Smooth muscle cell (in vitro differentiated cells): ENCODE measurements around the gene DIS3L2. TPM values are rescaled to one million over a fixed set of nuclear protein-coding genes. Genes with fewer than 3 reads are reported as not detected.

Source experiments
- DNase-seq: peaks from one replicate; lab custom pipeline; 2025; ENCODE audit not compliant: unreplicated experiment; lab: John Stamatoyannopoulos, UW
- H2AFZ ChIP-seq: fragments of 200-600 bp; sonication (generic); 2 replicates; pipeline ENCODE4 v1.6.0; 2016; ENCODE audit warnings: antibody characterized with exemption, low read depth, mild to moderate bottlenecking
- H3F3A ChIP-seq: fragments of 200-600 bp; sonication (generic); 2 replicates; pipeline ENCODE4 v1.6.0; 2017; ENCODE audit warnings: antibody characterized with exemption, low read depth
- H3K27ac ChIP-seq: fragments of 200-600 bp; sonication (generic); 2 replicates; pipeline ENCODE4 v1.5.1; 2016; ENCODE audit warnings: low read depth, mild to moderate bottlenecking
- H3K27me3 ChIP-seq: fragments of 200-600 bp; sonication (generic); 2 replicates; pipeline ENCODE4 v1.6.1; 2016; ENCODE audit warnings: low read depth, mild to moderate bottlenecking
- H3K36me3 ChIP-seq: fragments of 200-600 bp; sonication (generic); 2 replicates; pipeline ENCODE4 v1.5.1; 2016; ENCODE audit warnings: low read depth
- H3K4me1 ChIP-seq: fragments of 200-600 bp; sonication (generic); 2 replicates; pipeline ENCODE4 v1.5.1; 2016; ENCODE audit warnings: low read depth
- H3K4me2 ChIP-seq: fragments of 200-600 bp; sonication (generic); 2 replicates; pipeline ENCODE4 v1.6.0; 2016; ENCODE audit warnings: mild to moderate bottlenecking
- H3K4me3 ChIP-seq: fragments of 200-600 bp; sonication (generic); 2 replicates; pipeline ENCODE4 v1.5.1; 2016; ENCODE audit warnings: mild to moderate bottlenecking
- H3K79me2 ChIP-seq: fragments of 200-600 bp; sonication (generic); 2 replicates; pipeline ENCODE4 v1.6.0; 2016; ENCODE audit warnings: low read depth, mild to moderate bottlenecking
- H3K9ac ChIP-seq: fragments of 200-600 bp; sonication (generic); 2 replicates; pipeline ENCODE4 v1.6.0; 2016; ENCODE audit warnings: low read depth
- H3K9me3 ChIP-seq: fragments of 200-600 bp; sonication (generic); replicated peaks from 2 replicates; pipeline ENCODE4 v1.5.1; 2016; ENCODE audit warnings: low read depth
- H4K20me1 ChIP-seq: fragments of 200-600 bp; sonication (generic); 2 replicates; pipeline ENCODE4 v1.6.0; 2016; ENCODE audit warnings: low read depth
- CTCF ChIP-seq: fragments of 200-600 bp; sonication (generic); IDR thresholded peaks from 2 replicates; pipeline ENCODE4 v1.5.1; 2017; ENCODE audit warnings: borderline replicate concordance, mild to moderate bottlenecking, antibody characterized with exemption; ENCODE audit not compliant: insufficient read depth, poor library complexity, severe bottlenecking
- WGBS: methylation state at CpG from one replicate; pipeline ENCODE4 v1.1.7; 2016; ENCODE audit warnings: low lambda C conversion rate; 5-methylcytosine and 5-hydroxymethylcytosine counted together
- polyA plus RNA-seq: library from polyadenylated mRNA; unstranded; fragments of >200 nt; fragmentation: Nextera tagmentation; extraction: Ambion mirVana; gene quantifications from 2 replicates; pipeline ENCODE4 v1.2.1, GENCODE V29; 2016
- total RNA-seq: library from RNA; depleted of rRNA; stranded (reverse); fragments of >200 nt; gene quantifications from 2 replicates; pipeline ENCODE4 v1.2.3, GENCODE V29; 2014

Gene DIS3L2
- total and polyA plus RNA-seq, 2 experiments from 2014 or later = 11.4 to 25.2 TPM

DNA sequence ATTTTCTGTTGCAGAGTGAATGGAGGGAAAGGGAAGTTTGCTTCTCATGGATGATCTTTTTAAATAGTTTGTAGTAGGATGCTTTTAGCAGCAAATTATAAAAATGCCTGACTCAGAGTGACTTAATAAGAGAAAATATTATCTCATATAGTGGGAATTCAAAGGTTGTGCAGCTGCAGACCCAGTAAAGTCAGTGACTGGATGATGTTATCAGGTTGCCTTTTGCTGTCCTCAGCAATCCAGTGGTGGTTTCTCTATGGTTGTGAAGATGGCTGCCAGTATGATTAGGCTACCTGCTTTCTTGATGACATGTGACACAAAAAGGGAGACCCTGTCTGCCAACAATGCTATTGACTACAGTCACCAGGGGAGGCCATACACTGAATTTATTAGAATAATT lies 184.8 kb downstream of the DIS3L2 start:
- Histone ChIP-seq H3K27me3 (no peaks in the 10 kb centered on the region), H3K4me2 (no peak overlapping the region), H2AFZ (no peak overlapping the region), H3K4me1 (no peaks in the 10 kb centered on the region), H3F3A (no peaks in the 10 kb centered on the region), H3K9ac (no peak overlapping the region), H3K79me2 (no peaks in the 10 kb centered on the region), H3K9me3 (no peaks in the 10 kb centered on the region), H3K27ac (no peak overlapping the region), H3K4me3 (no peak overlapping the region), H3K36me3 (no peaks in the 10 kb centered on the region), H4K20me1 (no peaks in the 10 kb centered on the region)
- DNase-seq = no peak
- TF ChIP-seq CTCF = no peak

DNA sequence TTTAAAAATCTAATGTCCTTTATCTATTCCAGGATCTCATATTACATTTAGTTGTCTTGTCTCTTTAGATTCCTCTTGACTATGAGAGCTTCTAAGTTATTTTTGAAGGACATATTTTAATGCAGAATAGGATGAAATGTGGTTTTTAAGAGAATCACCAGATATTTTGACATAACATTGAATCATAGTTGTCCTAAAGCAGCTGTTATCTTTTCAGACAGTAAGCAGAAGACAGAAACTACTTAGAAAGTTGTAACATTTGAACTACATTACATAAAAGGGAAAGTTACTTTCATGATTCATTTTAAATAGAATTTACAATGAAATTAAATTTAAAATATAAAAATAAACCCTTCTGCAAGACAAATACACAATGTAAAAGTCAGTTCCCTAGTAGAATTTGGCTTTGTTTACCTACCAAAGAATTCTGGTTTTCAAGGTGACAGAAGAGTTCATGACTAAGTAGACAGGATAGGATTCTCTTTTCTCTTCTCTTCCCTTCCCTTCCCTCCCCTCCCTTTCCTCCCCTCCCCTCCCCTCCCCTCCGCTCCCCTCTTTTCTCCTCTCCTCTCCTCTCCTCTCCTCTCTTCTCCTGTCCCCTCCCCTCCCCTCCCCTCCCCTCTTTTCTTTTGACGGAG lies 186.0 kb downstream of the DIS3L2 start:
- WGBS = no CpG with 5 or more reads among the region's 2 CpGs
- Histone ChIP-seq H3F3A (no peaks in the 10 kb centered on the region), H3K79me2 (no peaks in the 10 kb centered on the region), H3K27ac (no peak overlapping the region), H3K36me3 (no peaks in the 10 kb centered on the region), H2AFZ (no peak overlapping the region), H3K27me3 (no peaks in the 10 kb centered on the region), H3K4me2 (no peak overlapping the region), H3K9me3 (no peaks in the 10 kb centered on the region), H4K20me1 (no peaks in the 10 kb centered on the region), H3K4me3 (no peak overlapping the region), H3K4me1 (no peaks in the 10 kb centered on the region), H3K9ac (no peak overlapping the region)
- no peak for TF ChIP-seq CTCF
- DNase-seq = no peak

GRCh38 chr2:232162187-232162586 lies 200.7 kb downstream of the DIS3L2 start:
- H3K27me3 ChIP-seq = no peaks in the 10 kb centered on the region
- H3K9me3 ChIP-seq = no peaks in the 10 kb centered on the region
- no peak for DNase-seq
- no peak overlapping the region for H2AFZ ChIP-seq
- no peaks in the 10 kb centered on the region for H3K79me2 ChIP-seq
- H3K27ac ChIP-seq = no peak overlapping the region
- peaks cover 14% of the 10 kb centered on the region for H3K36me3 ChIP-seq
- 91% methylated on average over 3 of the region's 3 CpGs for WGBS
- no peak overlapping the region for H3K9ac ChIP-seq
- no peak overlapping the region for H3K4me3 ChIP-seq
- TF ChIP-seq CTCF = no peak
- no peaks in the 10 kb centered on the region for H3K4me1 ChIP-seq
- no peak overlapping the region for H3K4me2 ChIP-seq
- no peaks in the 10 kb centered on the region for H3F3A ChIP-seq
- H4K20me1 ChIP-seq = no peaks in the 10 kb centered on the region

- Histone ChIP-seq H3K4me2 (no peak overlapping the region), H3K36me3 (no peaks in the 10 kb centered on the region), H3K4me3 (no peak overlapping the region), H3K27me3 (no peaks in the 10 kb centered on the region), H4K20me1 (no peaks in the 10 kb centered on the region), H3F3A (no peaks in the 10 kb centered on the region), H3K4me1 (no peaks in the 10 kb centered on the region), H3K9ac (no peak overlapping the region), H3K79me2 (no peaks in the 10 kb centered on the region), H3K27ac (no peak overlapping the region), H3K9me3 (no peaks in the 10 kb centered on the region), H2AFZ (no peak overlapping the region)
- no peak for TF ChIP-seq CTCF
- WGBS = 95% methylated on average over 2 of the region's 2 CpGs
- DNase-seq = no peak
These were observed 208.9 kb downstream of the DIS3L2 start for GRCh38 chr2:232170396-232170795.
